MCF 10A (cell line): ENCODE data around the gene ZDHHC5. TPM values are rescaled to one million over a fixed set of nuclear protein-coding genes. Genes with fewer than 3 reads are reported as not detected.

ENCODE experiments used
- BruUV-seq: library from RNA; stranded (reverse); fragments of 400-500 nt; replicated peaks from 2 replicates; lab custom pipeline; 2021; lab: Mats Ljungman, UMichigan
- CTCF ChIA-PET: fragments of 300-600 bp; sonication (Branson Sonifier 250); formaldehyde crosslinking; extraction: SDS; loops from one replicate; lab custom pipeline; 2021; ENCODE audit warnings: antibody characterized with exemption, inconsistent platforms; lab: Yijun Ruan, JAX
- POLR2A ChIA-PET: fragments of 300-600, 350-650 bp; sonication (Branson Sonifier 250); formaldehyde crosslinking; extraction: SDS; loops from one replicate; lab custom pipeline; 2020; ENCODE audit warnings: antibody characterized with exemption, inconsistent platforms; lab: Yijun Ruan, JAX
- DNase-seq: peaks from one replicate; pipeline ENCODE4 v3.0.0-alpha.2; 2018; ENCODE audit not compliant: unreplicated experiment
- H3K27ac Mint-ChIP-seq: one replicate; pipeline ENCODE4 v1.8.0; 2022; ENCODE audit warnings: mild to moderate bottlenecking, low read depth, mixed read lengths; ENCODE audit not compliant: unreplicated experiment
- H3K27me3 Mint-ChIP-seq: one replicate; pipeline ENCODE4 v1.8.0; 2022; ENCODE audit warnings: mixed read lengths; ENCODE audit not compliant: insufficient read depth, unreplicated experiment
- H3K36me3 Mint-ChIP-seq: one replicate; pipeline ENCODE4 v1.8.0; 2022; ENCODE audit warnings: mild to moderate bottlenecking, moderate library complexity, mixed read lengths; ENCODE audit not compliant: insufficient read depth, unreplicated experiment
- H3K4me1 Mint-ChIP-seq: one replicate; pipeline ENCODE4 v1.8.0; 2022; ENCODE audit warnings: mixed read lengths; ENCODE audit not compliant: insufficient read depth, unreplicated experiment
- H3K4me3 Mint-ChIP-seq: one replicate; pipeline ENCODE4 v1.8.0; 2022; ENCODE audit warnings: mild to moderate bottlenecking, moderate library complexity, mixed read lengths; ENCODE audit not compliant: unreplicated experiment
- H3K9me3 Mint-ChIP-seq: one replicate; pipeline ENCODE4 v1.8.0; 2022; ENCODE audit warnings: mixed read lengths; ENCODE audit not compliant: unreplicated experiment
- CTCF ChIP-seq: fragments of 200-600 bp; IDR thresholded peaks from one replicate; pipeline ENCODE4 v1.8.0; 2022; ENCODE audit warnings: antibody characterized with exemption, mild to moderate bottlenecking; ENCODE audit not compliant: unreplicated experiment
- intact Hi-C: fragments of 100-400 bp; cut with micrococcal nuclease; formaldehyde crosslinking; loops from 2 replicates; pipeline ENCODE4 v1.14.1; 2022
- total RNA-seq: library from RNA; stranded (reverse); gene quantifications from 2 replicates; pipeline ENCODE4 v1.2.3, GENCODE V29; 2022

Gene ZDHHC5
- total RNA-seq, 1 experiment from 2014 or later, result 73.8 TPM

- H3K4me3 Mint-ChIP-seq, result no peak overlapping the region
- H3K9me3 Mint-ChIP-seq, result no peaks in the 10 kb centered on the region
- BruUV-seq, result no TSS peak
- DNase-seq, result no peak
- no peak overlapping the region for H3K27ac Mint-ChIP-seq
- H3K27me3 Mint-ChIP-seq, result peaks cover 35% of the 10 kb centered on the region
- intact Hi-C loops, result loop anchor here (5.0 kb wide), 1 partner anchor 877 kb away; no protein-coding TSS in a partner anchor
- peaks cover 31% of the 10 kb centered on the region for H3K4me1 Mint-ChIP-seq
- no peak for TF ChIP-seq CTCF
- POLR2A ChIA-PET, result interaction anchor here (0.8 kb wide), 1 partner anchor 8 kb away, joined by 3 read pairs; no protein-coding TSS in a partner anchor
- peaks cover 17% of the 10 kb centered on the region for H3K36me3 Mint-ChIP-seq
- CTCF ChIA-PET, result interaction anchor here (0.6 to 13.5 kb wide), 20 partner anchors 10 to 303 kb away, joined by 3 to 315 read pairs (median 7); partner anchors contain the start of genes RTN4RL2, TIMM10 and UBE2L6
Observed at GRCh38 chr11:57645689-57646085, 22.2 kb upstream of the ZDHHC5 start.

GRCh38 chr11:57646194-57646798 lies 21.6 kb upstream of the ZDHHC5 start:
- no peak for DNase-seq
- Mint-ChIP-seq H3K4me1 (peaks cover 31% of the 10 kb centered on the region), H3K36me3 (peaks cover 14% of the 10 kb centered on the region), H3K27ac (no peak overlapping the region), H3K9me3 (no peaks in the 10 kb centered on the region), H3K27me3 (peaks cover 35% of the 10 kb centered on the region), H3K4me3 (no peak overlapping the region)
- CTCF ChIA-PET, result interaction anchor here (0.6 to 13.5 kb wide), 16 partner anchors 9 to 634 kb away, joined by 3 to 198 read pairs (median 3); partner anchors contain the start of genes RTN4RL2 and UBE2L6
- BruUV-seq, result no TSS peak
- intact Hi-C loops, result loop anchor here (5.0 kb wide), 1 partner anchor 876 kb away; no protein-coding TSS in a partner anchor
- no peak for TF ChIP-seq CTCF
- POLR2A ChIA-PET, result no interaction called here

GRCh38 chr11:57646799-57647303 lies 21.1 kb upstream of the ZDHHC5 start:
- DNase-seq, result no peak
- no peak for TF ChIP-seq CTCF
- Mint-ChIP-seq H3K36me3 (peaks cover 9% of the 10 kb centered on the region), H3K27me3 (peaks cover 35% of the 10 kb centered on the region), H3K4me1 (peaks cover 31% of the 10 kb centered on the region), H3K4me3 (no peak overlapping the region), H3K27ac (no peak overlapping the region), H3K9me3 (no peaks in the 10 kb centered on the region)
- ChIA-PET CTCF (interaction anchor here (0.6 to 13.5 kb wide), 12 partner anchors 11 to 442 kb away, joined by 3 to 198 read pairs (median 4); partner anchors contain the start of genes RTN4RL2 and UBE2L6), POLR2A (no interaction called here)
- BruUV-seq, result no TSS peak
- intact Hi-C loops, result loop anchor here (5.0 kb wide), 1 partner anchor 875 kb away; no protein-coding TSS in a partner anchor

- CTCF ChIA-PET, result interaction anchor here (0.7 to 13.5 kb wide), 8 partner anchors 7 to 442 kb away, joined by 3 to 198 read pairs (median 5); partner anchors contain the start of genes RTN4RL2 and UBE2L6
- Mint-ChIP-seq H3K27ac (no peak overlapping the region), H3K27me3 (peaks cover 35% of the 10 kb centered on the region), H3K9me3 (no peaks in the 10 kb centered on the region), H3K4me3 (no peak overlapping the region), H3K4me1 (peaks cover 31% of the 10 kb centered on the region), H3K36me3 (peaks cover 6% of the 10 kb centered on the region)
- no peak for DNase-seq
- no TSS peak for BruUV-seq
- no peak for TF ChIP-seq CTCF
- intact Hi-C loops, result loop anchor here (5.0 kb wide), 1 partner anchor 875 kb away; no protein-coding TSS in a partner anchor
- POLR2A ChIA-PET, result interaction anchor here (0.8 to 2.0 kb wide), 2 partner anchors 10 to 73 kb away, joined by 3 to 7 read pairs; partner anchors contain the start of gene CLP1
Observed at GRCh38 chr11:57647372-57647771, 20.5 kb upstream of the ZDHHC5 start.
